NCI-H446 (cell line): ENCODE measurements around the gene SDC3.

Experiments used
- DNase-seq, 2 experiments: peaks; one replicate each; lab custom pipeline; 2025; lab: John Stamatoyannopoulos, UW

SDC3 gene

DNA sequence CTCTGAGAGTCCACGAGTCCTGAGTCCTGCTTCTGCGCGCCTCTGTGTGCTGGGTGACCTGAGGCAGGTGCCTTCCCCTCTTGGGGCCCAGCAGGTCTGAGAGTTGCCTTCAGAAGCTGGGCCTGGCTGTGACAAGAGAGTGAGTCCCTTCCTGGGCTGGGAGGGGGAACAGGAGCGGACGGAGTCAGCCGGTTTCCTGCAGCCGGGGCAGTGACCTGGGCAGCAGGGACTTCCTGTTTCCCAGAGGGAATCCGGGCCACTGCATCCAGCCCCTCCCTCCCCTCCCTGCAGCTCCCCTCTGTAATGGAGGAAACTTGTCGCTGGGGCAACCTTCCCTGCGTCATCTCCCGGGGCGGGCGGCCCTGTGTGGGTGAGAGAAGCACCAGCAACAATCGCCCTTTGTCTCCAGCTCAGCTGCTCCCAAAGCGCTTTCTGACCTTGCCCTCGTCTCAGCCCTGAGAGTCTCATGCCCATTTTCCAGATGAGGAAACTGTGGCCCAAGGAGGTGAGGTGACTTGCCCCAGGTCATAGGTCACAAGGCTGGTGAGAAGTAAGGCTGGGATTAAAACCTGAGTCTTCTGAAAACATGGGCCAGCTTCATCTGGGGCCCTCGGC lies 61.1 kb downstream of the SDC3 start:
- DNase-seq, result no peak

DNA sequence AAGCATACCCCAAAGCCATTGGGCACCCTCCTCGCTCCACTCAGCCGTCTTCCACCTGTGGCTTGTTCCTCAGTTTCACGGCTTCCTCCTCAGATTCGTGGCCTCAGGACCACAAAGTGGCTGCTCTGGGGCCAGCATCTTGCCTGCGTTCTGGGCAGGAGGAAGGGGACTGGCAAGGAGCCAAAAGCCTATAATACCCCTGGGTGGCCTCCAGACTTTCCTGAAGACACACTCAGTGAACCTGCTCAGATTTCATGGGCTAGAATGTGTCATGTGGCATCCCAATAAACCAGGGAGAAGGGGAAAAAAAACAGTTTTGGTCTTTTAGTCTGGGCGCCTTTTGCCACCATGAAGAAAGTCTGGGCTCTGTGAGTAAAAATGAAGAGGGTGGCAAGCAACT lies 62.0 kb downstream of the SDC3 start:
- DNase-seq, result no peak

DNA sequence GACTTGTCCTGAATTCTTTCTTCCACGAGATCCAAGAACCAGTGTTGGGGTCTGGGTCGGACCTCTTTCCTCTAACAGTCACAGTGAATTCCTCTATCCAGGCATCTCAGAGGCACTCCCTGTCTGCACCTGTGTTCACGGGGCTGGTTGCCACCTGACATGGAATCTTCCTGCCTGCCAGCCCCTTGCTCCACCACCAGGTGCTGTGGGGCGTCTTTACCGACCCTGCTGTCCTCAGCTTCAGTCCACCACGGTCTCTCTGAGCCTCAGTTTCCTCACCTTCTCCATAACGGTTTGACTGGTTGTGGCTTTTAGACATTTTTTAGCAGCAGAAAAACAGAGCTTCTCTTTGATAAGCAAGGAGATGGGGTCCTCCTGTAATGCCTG lies 62.7 kb downstream of the SDC3 start:
- DNase-seq, result no peak

DNA sequence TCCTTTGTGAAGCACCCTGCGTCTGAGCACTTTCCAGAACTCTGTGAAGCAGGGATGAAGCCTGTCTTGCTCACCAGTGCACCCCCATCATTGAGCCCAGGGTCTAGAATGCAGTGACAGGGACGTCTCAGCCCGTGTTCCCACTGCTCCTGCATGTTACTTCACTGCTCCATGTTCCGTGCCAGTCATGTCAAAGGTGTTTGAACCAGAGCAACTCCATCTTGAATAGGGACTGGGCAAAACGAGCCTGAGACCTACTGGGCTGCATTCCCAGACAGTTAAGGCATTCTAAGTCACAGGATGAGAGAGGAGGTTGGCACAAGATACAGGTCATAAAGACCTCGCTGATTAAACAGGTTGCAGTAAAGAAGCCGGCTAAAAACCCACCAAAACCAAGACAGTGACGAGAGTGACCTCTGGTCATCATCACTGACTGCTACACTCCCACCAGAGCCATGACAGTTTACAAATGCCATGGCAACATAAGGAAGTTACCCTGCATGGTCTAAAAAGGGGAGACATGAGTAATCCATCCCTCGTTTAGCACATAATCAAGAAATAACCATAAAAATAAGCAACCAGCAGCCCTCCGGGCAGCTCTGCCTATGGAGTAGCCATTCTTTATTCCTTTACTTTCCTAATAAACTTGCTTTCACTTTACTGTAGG lies 63.2 kb downstream of the SDC3 start:
- no peak for DNase-seq

DNA sequence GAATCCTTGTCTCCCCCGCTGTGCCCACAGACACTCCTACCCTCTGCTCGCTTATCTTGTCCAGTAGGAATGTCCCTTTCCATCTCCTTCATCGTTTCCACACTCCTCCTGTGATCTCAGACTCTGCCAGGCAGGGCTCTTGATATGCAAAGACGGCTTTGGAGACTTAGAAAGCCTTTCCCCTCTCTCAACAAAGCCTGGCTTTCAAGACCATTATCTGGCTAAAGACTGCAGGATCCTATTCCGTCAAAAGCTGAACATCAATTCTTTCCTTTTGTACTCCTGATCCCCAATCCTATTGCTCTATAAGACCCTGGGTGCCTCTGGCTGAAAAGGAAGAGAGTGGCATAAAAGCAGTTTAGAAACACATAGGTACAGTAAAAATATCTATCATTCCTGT lies 63.9 kb downstream of the SDC3 start:
- DNase-seq, result no peak

DNA sequence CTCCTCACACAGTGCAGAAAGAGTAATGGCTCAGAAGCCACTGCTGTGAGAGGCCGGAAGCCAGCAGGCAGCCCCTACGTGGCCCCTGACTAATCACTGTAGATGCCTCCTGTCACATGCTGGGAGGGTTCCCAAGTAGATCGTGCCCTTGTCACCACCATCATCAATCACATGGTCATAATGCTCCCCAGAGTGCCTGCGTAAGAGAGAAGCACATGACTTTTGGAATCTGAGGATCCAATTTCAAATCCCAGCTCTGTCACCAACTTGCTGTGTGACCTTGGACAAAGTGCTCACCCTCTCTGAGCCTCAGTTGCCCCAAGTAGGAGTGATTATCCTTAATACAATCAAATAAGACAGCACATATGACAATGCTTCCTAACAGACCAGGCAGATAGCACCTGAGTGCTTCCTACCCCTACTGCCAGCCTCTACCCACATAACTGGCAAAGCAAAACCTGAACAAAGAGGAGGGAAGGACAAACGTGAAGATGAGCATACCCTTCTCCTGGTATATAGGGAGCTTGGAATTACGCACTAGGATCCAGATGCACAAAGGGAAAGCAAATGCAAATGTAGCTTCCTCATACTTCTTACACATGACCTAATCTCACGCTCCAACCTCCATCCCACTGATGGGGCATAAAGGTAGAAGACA lies 65.7 kb downstream of the SDC3 start:
- DNase-seq, result no peak

DNA sequence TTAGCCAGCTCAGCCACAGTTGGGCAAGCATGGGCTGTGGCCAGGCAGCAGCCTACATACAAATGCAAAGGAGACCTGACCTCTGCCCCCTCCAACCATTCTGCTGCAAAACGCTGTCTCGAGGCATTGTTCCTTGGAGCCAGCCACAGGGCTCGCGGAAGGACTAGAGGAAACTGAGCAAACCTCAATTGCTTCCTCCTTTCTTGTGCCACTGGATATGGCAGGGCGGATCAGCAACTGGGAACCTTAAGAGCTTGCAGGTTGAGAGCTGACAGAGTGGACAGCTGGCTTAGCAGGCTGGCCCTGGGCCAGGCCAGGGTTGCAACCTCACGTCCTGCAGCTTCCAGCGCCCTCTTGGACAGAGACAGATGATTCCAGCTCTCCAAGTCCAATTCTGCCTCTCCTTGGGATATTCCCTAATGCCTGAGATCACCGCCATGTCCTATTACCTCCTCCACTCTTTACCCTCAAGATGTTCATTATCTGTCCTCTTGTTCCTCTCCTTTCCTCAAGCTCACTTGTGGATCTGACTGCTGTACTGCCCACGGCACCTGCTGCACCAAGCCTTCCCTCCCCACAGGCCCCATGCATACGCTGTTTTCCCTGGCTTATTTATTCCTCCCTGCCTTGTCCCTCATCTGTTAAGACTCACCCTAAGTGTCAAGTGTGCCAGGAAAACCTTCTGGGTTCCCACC lies 67.5 kb downstream of the SDC3 start:
- DNase-seq, result no peak

DNA sequence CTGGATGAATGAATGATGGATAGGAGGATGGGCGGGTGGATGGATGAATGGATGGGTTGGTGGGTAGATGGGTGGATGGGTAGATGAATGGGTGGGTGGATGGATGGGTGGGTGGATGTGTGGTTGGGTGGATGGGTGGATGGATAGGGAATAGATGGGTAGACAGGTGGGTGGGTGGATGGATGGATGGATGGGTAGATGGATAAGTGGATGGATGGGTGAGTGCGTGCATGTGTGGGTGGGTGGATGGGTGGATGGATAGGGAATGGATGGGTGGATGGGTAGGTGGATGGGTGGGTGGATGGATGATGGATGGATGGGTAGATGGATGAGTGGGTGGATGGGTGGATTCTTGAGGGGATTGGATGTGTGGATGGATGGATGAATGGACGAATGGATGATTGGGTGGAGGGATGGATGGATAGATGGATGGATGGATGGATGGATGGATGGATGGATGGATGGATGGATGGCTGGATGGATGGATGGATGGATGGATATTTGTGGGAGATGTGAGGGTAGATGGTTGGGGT lies 68.7 kb downstream of the SDC3 start:
- DNase-seq, result no peak

DNA sequence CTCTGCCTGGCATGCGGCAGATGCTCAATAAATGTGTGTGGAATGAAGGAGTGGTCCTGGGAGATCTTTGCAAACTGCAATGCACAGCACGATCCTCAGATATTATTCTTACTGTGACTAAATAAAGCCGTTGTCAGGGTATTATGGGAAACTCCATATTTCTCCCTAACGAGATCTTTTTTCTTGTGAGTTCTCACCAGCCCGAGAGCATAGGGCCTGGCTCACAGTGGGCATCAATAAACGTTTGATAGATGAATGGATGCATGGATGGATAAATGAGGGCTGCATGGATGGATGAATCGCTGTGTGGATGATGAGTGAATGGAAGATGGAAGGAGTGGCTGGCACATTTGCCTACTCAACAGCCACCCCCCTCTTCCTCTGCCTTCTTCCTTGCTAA lies 69.6 kb downstream of the SDC3 start:
- DNase-seq, result no peak

DNA sequence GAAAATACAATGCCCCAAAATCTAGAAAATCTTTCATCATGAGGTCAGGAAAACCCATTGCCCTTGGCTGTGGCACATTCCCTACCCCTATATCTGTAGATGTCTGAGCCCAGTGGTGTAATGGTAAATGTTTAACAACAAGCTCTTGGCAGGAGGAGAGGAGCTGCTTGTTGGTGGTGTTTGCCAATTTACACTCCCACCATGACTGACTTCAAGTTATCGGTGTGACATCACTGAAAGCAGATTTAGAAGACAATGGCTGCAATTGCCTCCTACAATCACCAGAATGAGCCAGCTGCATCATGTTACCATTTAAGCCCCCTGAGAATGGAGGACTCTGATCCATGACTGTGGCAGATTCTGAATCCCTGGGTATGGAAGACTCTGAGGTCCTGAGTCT lies 70.9 kb downstream of the SDC3 start:
- no peak for DNase-seq

DNA sequence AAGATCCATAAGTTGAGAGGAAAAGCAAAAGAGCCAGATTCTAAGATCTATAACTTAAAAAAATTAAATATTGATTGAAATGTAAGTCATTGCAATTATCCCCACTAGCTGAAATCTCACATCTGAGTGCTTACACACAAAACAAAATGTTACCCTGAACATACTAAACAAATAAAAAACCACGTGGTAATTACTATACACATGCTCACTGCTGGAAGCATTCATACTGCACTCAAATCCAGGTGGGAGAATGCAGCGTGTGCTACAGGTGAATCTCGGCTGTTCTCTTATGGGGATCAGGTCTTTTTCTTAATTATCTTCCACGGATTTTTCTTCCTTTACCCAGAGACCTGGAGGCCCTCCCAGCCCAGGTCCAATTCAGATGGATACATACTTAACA lies 74.3 kb downstream of the SDC3 start:
- DNase-seq, result no peak

DNA sequence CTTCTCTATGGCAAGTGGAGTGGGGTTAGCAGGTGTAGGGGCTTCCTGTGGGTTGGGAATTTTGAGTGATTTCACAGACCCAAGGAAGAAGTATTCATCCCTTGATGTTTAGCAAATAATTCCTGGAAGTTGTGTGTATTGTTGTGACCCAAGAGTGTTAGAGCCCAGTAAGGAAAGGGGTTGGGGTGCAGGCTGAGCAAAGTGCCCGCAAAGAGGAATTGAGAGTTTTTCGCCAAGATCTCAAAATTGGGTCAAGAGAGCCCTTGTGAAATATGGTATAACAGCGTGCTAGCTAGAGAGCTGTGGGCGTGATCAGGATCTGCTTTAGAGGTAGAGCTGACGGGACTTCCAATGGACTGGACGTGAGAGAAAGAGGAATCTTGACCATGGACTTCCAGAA lies 78.0 kb downstream of the SDC3 start:
- DNase-seq, result no peak

DNA sequence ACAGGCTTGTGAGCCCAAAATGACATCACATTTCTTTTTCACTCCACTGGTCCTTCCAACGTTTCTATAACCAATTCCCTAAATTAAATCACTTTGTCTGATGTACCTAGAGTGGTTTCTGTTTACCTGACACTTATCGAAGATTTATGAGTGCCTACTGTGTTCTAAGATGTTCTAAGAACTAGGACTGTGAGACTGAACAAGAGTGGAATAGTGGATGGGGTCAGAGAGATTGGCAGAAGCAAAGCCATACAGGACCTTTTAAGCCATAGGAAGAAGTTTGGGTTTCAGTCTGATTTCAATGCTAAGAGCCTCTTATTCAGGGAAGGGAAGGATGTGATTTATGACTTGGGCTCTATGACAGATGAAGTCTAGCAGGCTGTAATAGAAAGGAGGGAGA lies 78.7 kb downstream of the SDC3 start:
- DNase-seq, result no peak

DNA sequence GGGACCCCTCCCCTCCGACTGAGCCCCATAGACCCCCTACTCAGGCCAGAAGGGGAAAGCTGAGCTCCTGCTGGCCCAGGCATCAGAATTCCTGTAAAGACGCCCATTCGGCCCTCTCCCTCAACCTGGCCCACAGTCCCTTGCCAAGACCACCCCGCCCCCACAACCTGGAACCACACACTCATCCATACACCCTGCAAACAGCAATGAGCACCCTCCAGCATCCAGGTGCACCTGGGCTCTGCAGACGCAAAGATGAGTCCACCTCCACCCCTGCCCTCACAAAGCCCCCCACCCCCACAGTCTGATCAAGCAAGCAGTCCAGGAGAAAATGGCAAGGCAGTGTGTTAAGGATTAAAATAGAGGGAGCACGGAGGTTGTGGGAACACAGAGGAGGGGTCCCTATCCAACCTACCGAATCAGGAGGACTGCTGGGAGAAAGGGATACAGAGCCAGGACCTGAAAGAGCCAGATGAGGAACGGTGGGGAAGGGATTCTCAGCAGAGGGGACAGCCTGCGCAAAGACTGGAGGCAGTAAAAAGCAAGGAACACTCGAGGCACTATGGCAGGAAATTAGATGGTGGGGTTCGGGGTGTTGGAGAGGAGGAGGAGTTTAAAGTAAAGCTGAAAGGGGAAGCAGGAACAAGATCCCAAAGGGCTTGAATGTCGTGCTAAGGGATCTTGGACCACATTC lies 83.7 kb downstream of the SDC3 start:
- DNase-seq, result no peak

DNA sequence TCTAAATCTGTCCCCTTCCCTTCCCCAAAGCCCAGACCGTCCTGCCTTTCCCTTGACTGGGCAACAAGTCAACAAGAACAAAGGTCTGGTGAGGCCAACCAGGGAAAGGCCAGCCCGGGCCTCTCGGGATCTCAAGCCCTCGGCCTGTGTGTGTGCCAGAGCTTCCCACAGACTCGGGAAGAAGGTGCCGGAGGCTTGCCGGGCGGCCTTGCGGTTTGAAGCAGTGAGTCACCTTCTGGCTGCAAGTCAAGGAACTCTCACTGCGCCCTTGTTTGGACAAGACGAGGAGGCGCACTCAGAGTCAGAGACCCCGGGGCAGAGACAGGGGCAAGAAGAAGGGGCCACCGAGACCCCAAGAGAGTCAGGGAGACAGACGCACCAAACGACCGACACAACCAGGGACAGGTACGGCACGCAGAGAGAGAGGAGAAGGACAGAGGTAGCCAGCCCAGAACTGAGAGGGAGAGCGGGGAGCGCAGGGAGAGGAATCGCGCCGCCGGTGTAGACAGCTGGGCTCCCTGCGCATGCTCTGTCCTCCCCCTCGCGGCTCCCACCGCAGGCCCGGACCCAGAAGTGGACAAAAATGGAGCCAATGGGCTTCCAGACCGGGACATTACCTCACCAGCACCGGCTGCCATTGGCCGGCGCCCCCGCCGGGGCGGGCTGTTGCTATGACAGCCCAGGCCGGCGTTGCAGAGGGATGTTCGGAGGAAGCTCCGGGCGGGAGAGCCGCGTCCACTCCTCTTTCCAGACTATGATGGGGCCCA lies 84.4 kb downstream of the SDC3 start:
- DNase-seq, result peak; percentile 96 to 98

DNA sequence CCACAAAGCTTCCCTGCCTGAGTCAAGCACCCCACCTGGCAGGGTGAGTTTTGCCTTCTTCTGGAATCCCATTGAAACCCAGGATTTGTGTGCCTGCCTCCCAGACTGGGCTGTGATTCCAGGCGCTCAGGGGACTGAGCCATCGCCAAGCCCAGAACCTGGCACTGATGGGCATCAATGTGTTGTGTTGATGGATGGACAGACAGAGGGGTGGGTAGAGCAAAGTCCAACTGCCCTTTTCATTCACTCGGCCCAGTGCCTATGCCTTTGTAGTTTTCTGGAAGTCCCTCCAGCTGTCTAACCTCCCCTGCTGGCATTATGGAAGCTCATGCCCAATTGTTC lies 85.0 kb downstream of the SDC3 start:
- DNase-seq, result peak in 1 of 2 experiments; percentile 85

DNA sequence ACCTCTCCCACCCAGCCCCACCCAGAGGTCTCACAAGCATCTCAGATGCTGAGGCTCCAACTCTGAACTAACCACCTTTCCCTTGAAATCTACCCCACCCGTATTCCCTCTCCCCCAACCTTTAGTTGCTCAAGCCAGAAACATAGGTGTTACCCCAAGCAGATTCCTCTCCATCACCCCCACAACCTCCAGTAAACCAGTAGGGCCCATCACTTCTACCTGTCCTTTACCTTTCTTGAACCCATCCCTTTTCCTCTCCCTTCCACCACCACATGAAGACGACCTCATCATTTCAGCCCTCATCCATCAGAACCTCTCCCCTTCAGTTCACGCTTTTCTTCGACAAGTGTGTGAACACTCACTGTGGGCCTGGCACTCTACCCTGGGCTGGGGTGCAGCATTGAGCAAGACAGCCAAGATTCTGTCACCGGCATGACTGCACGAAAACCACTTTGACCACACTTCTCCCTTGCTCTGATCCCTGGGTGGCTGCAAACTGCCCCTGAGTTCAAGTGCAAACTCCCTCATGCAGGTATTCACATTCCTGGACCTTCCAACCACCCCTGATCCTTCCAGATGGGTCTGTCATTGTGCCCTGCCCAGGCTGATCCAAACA lies 85.5 kb downstream of the SDC3 start:
- DNase-seq, result peak in 1 of 2 experiments; percentile 37

DNA sequence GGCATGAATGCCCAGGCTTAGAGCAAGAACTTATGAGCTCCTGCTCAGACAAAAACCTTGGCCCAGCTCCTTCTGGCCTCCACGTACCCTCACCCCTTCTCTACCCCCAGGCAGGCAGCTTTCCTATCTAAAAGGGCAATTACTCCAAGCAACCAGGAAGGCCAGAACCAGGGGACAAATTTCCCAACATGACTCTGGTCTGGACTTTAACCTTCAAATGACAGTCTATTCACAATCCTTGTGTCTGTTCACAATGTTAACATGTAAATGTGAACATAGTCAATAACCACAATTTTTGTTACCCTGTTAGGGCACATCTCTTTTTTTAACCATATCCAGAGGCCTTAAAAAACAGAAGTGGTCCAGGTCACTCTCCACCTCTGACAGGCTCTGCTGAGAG lies 86.6 kb downstream of the SDC3 start:
- no peak for DNase-seq

DNA sequence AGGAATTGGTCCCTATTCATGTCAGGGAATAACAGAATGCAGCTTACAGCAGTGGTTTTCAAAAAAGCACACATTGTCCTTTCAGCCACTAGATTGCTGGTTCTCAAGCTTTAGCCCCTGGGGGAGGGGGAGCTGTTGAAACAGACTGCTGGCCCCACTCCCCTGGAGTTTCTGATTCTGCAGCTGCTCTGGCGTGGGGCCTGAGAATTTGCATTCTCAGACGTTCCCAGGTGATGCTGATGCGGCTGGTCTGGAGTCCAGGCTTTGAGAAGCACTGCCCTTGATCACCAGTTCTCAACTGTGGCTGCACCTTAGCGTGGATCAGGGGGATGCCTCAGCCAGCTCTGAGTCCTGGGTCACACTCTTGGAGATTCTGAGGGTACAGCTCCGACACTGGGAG lies 88.3 kb downstream of the SDC3 start:
- no peak for DNase-seq
